ENCODE data around the gene RRP1.
A peak's percentile ranks its signal among the peaks of the same experiment; 100 is the strongest.
"Not testable (repeated sequence)": the region's sequence is repeated elsewhere in the genome, so short reads cannot be mapped to it uniquely, and the experiment has no call there.

Gene RRP1

GRCh38 chr21:43835861-43836260 is 46.5 kb downstream of the RRP1 start:
- no peak for DNase-seq
- no peak overlapping the region for H3K4me3 Mint-ChIP-seq
- no peaks in the 10 kb centered on the region for H3K9me3 Mint-ChIP-seq
- no peaks in the 10 kb centered on the region for H3K36me3 Mint-ChIP-seq (ENCODE audit: low read depth)
- H3K4me1 Mint-ChIP-seq (ENCODE audit: low read depth): peaks cover 3% of the 10 kb centered on the region
- peaks cover 53% of the 10 kb centered on the region for H3K27me3 Mint-ChIP-seq
- no peak overlapping the region for H3K27ac Mint-ChIP-seq

DNA sequence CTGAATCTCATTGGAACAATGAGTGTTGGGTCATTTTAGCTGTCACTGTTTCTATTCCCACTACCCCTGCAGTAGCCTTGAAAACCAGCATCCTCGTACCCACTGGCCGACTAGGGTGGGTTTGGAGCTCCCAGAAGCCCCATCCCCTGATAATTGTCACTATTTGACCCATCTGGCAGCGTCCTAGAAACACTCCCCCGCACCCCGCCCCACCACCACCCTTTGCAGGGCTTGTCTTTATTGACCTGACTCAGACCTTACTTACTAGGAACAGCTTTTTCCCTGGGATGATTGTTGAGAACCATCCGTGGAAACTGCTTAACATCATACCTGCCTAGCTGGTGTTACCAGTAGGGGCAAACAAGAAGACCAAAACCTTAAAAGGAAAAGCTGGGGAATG is 47.2 kb downstream of the RRP1 start:
- Mint-ChIP-seq H3K4me1 (ENCODE audit: low read depth) (peaks cover 3% of the 10 kb centered on the region), H3K36me3 (ENCODE audit: low read depth) (no peaks in the 10 kb centered on the region), H3K27ac (no peak overlapping the region), H3K9me3 (no peaks in the 10 kb centered on the region), H3K27me3 (peaks cover 53% of the 10 kb centered on the region), H3K4me3 (no peak overlapping the region)
- no peak for DNase-seq

DNA sequence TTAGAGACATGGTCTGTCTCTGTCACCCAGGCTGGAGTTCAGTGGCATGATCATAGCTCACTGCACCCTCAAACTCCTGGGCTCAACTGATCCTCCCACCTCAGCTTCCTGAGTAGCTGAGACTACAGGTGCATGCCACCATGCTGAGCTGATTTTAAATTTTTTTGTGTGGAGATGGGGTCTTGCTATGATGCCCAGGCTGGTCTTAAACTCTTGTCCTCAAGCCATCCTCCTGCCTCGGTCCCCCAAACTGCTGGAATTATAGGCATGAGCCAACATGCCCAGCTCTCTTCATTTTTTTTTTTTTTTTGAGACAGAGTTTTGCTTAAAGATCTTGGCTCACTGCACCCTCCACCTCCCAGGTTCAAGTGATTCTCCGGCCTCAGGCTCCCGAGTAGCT is 50.9 kb downstream of the RRP1 start:
- Mint-ChIP-seq H3K27ac (no peak overlapping the region), H3K4me1 (ENCODE audit: low read depth) (peaks cover 12% of the 10 kb centered on the region), H3K27me3 (peaks cover 33% of the 10 kb centered on the region), H3K36me3 (ENCODE audit: low read depth) (no peaks in the 10 kb centered on the region), H3K4me3 (no peak overlapping the region), H3K9me3 (no peaks in the 10 kb centered on the region)
- no peak for DNase-seq

DNA sequence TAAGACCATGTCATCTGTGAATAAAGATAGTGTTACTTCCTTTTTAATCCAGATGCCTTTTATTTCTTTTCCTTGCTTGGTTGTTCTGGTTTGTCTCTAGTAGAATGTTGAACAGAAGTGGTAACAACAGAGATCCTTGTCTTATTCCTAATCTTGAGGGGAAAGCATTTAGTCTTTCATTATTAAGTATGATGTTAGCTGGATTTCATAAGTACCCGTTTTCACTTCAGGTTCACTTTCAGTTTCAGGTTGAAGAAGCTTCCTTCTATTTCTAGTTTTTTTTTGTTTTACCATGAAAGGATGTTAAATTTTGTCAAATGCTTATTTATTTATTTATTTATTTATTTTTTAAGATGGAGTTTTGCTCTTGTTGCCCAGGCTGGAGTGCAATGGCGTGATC is 53.4 kb downstream of the RRP1 start:
- Mint-ChIP-seq H3K4me1 (ENCODE audit: low read depth) (peaks cover 12% of the 10 kb centered on the region), H3K36me3 (ENCODE audit: low read depth) (no peaks in the 10 kb centered on the region), H3K27ac (peak overlapping the region; percentile 35), H3K27me3 (peaks cover 12% of the 10 kb centered on the region), H3K9me3 (no peaks in the 10 kb centered on the region), H3K4me3 (no peak overlapping the region)
- no peak for DNase-seq

DNA sequence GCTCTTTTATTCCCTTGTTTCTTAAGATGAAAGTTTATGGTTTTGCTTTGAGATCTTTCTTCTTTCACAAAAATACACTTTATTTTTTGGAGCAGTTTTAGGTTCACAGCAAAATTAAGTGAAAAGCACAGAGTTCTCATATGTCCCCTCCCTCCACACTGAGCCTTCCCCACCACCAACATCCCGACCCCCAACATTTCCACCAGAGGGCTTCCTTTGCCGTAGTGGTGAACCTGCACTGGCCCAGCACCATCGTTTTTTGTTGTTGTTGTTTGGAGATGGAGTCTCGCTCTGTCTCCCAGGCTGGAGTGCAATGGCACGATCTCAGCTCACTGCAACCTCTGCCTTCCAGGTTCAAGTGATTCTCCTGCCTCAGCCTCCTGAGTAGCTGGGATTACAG is 55.5 kb downstream of the RRP1 start:
- not testable (repeated sequence) for H3K27me3 Mint-ChIP-seq, H3K27ac Mint-ChIP-seq

GRCh38 chr21:43845386-43845785 is 56.0 kb downstream of the RRP1 start:
- DNase-seq: no peak
- no peaks in the 10 kb centered on the region for H3K36me3 Mint-ChIP-seq (ENCODE audit: low read depth)
- no peak overlapping the region for H3K4me3 Mint-ChIP-seq
- H3K27ac Mint-ChIP-seq: no peak overlapping the region
- H3K4me1 Mint-ChIP-seq (ENCODE audit: low read depth): peaks cover 9% of the 10 kb centered on the region
- H3K27me3 Mint-ChIP-seq: no peaks in the 10 kb centered on the region
- no peaks in the 10 kb centered on the region for H3K9me3 Mint-ChIP-seq

More for the DNA sequence above, 55.5 kb downstream of the RRP1 start:
- DNase-seq; H3K4me1 Mint-ChIP-seq (ENCODE audit: low read depth); H3K4me3 Mint-ChIP-seq; H3K9me3 Mint-ChIP-seq; H3K36me3 Mint-ChIP-seq (ENCODE audit: low read depth): not testable (repeated sequence)

DNA sequence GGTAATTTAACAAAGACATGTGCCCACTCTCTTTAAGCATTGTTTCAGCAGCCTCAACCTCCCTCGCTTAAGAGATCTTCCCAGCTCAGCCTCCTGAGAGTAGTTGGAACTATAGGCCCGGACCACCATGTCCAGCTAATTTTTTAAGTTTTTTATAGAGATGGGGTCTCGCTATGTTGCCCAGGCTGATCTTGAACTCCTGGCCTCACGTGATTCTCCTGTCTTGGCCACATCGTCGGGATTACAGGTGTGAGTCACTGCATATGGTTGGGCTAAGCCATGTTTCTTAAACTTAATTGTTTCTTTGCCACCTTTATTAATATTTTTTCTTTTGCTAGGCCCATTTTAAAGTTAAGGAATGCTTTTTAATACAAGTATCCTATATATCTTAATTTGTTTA is 57.1 kb downstream of the RRP1 start:
- Mint-ChIP-seq H3K27me3 (no peaks in the 10 kb centered on the region), H3K9me3 (no peaks in the 10 kb centered on the region), H3K27ac (no peak overlapping the region), H3K36me3 (ENCODE audit: low read depth) (no peaks in the 10 kb centered on the region), H3K4me1 (ENCODE audit: low read depth) (peaks cover 9% of the 10 kb centered on the region), H3K4me3 (no peak overlapping the region)
- DNase-seq: no peak

GRCh38 chr21:43847301-43847700 is 57.9 kb downstream of the RRP1 start:
- DNase-seq: no peak
- H3K4me1 Mint-ChIP-seq (ENCODE audit: low read depth): peaks cover 9% of the 10 kb centered on the region
- H3K36me3 Mint-ChIP-seq (ENCODE audit: low read depth): no peaks in the 10 kb centered on the region
- H3K27ac Mint-ChIP-seq: no peak overlapping the region
- H3K27me3 Mint-ChIP-seq: no peaks in the 10 kb centered on the region
- H3K9me3 Mint-ChIP-seq: no peaks in the 10 kb centered on the region
- H3K4me3 Mint-ChIP-seq: no peak overlapping the region

DNA sequence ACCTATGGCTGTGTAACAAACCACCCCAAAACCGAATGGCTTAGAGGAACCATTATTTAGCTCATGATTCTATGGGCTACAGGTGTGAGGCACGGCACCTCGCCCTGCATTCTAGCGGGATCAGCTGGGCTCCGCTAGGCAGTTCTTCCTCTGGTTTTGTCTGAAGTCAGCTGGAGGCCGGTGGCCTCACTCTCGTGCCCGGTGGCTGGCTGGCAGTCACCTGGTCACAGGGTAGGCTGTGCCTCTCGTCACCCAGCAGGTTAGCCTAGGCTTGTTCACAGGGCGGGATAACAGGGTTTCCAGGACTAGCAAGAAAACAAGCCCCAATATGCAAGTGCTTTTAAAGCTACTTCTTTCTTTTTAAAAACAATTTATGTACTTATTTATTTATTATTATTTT is 59.4 kb downstream of the RRP1 start:
- Mint-ChIP-seq H3K9me3 (no peaks in the 10 kb centered on the region), H3K4me1 (ENCODE audit: low read depth) (peaks cover 2% of the 10 kb centered on the region), H3K36me3 (ENCODE audit: low read depth) (no peaks in the 10 kb centered on the region), H3K27ac (no peak overlapping the region), H3K27me3 (peaks cover 3% of the 10 kb centered on the region), H3K4me3 (no peak overlapping the region)
- no peak for DNase-seq

GRCh38 chr21:43849532-43850299 is 60.3 kb downstream of the RRP1 start:
- peaks cover 3% of the 10 kb centered on the region for H3K4me1 Mint-ChIP-seq (ENCODE audit: low read depth)
- no peaks in the 10 kb centered on the region for H3K9me3 Mint-ChIP-seq
- H3K4me3 Mint-ChIP-seq: no peak overlapping the region
- no peak overlapping the region for H3K27ac Mint-ChIP-seq
- no peak for DNase-seq
- peaks cover 10% of the 10 kb centered on the region for H3K27me3 Mint-ChIP-seq
- H3K36me3 Mint-ChIP-seq (ENCODE audit: low read depth): no peaks in the 10 kb centered on the region

GRCh38 chr21:43850728-43851295 is 61.4 kb downstream of the RRP1 start:
- H3K4me3 Mint-ChIP-seq: no peak overlapping the region
- DNase-seq: no peak
- H3K36me3 Mint-ChIP-seq (ENCODE audit: low read depth): no peaks in the 10 kb centered on the region
- H3K27ac Mint-ChIP-seq: no peak overlapping the region
- H3K27me3 Mint-ChIP-seq: peaks cover 20% of the 10 kb centered on the region
- H3K4me1 Mint-ChIP-seq (ENCODE audit: low read depth): peaks cover 13% of the 10 kb centered on the region
- no peaks in the 10 kb centered on the region for H3K9me3 Mint-ChIP-seq

GRCh38 chr21:43851593-43851992 is 62.2 kb downstream of the RRP1 start:
- Mint-ChIP-seq H3K4me1 (ENCODE audit: low read depth) (peaks cover 16% of the 10 kb centered on the region), H3K36me3 (ENCODE audit: low read depth) (no peaks in the 10 kb centered on the region), H3K27ac (no peak overlapping the region), H3K9me3 (no peaks in the 10 kb centered on the region), H3K27me3 (peaks cover 23% of the 10 kb centered on the region), H3K4me3 (no peak overlapping the region)
- DNase-seq: no peak

DNA sequence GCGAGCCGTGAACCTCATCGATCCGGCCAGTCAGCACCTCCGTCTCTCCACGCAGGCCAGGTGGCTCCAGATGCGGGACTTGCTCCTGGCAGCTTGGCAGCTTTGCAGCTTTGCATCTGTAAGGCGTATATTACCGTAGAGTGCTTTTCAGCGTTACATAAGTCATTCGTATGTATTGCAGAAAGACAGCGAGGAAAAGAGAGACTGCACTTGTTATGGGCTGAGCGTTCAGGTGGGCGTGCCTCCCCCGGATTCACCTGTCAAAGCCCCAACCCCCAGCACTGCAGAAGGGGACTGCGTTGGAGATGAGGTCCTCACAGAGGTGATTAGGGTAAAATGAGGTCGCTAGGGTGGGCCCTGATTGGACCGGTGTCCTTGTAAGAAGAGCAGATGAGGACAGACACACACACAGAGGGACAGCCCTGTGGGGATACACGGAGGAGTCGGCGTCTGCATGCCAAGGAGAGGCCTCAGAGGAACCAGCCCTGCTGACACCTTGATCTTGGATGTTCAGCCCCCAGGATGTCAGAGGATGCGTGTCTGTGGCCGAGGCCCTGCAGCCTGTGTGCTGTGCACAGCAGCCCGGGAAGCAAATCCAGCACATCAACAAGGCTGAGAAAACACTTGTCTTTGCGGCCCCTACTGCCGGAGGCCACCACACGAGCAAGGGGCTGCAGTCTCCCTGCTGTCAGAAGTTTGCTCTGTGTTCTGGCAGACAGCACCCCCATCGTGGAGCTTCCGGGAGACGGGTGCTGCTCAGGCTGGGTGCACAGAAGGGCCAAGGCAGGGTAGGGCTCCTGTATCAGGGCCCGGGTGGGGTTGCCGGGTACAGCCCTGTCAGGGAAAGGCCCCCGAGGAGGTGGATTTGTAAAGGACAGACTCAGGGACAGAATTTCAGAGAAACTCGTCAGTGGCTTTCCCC is 64.7 kb downstream of the RRP1 start:
- peaks cover 16% of the 10 kb centered on the region for H3K4me1 Mint-ChIP-seq (ENCODE audit: low read depth)
- no peak for DNase-seq
- no peaks in the 10 kb centered on the region for H3K36me3 Mint-ChIP-seq (ENCODE audit: low read depth)
- H3K9me3 Mint-ChIP-seq: no peaks in the 10 kb centered on the region
- no peak overlapping the region for H3K27ac Mint-ChIP-seq
- H3K27me3 Mint-ChIP-seq: peaks cover 25% of the 10 kb centered on the region
- no peak overlapping the region for H3K4me3 Mint-ChIP-seq

All from activated T-cell treated with anti-CD3 and anti-CD28 coated beads, Interleukin-2, amount 50 U/mL, for 24 hours (primary cell).